Sigmoid colon (tissue), 4 donors: ENCODE data around the gene ZNF768.

Experiments used
- EP300 ChIP-seq, 4 donors: sonication (generic); formaldehyde crosslinking; IDR thresholded peaks; one replicate each; pipeline ENCODE4 v1.6.1; 2017; ENCODE audit warnings: antibody characterized with exemption in 4 of 4
- POLR2A ChIP-seq, 2 donors: fragments of 450-650 bp; IDR thresholded peaks; one replicate each; pipeline ENCODE4 v1.6.1; 2016; ENCODE audit warnings: antibody characterized with exemption in 2 of 2, mild to moderate bottlenecking in 2 of 2, moderate library complexity in 2 of 2
- POLR2AphosphoS5 ChIP-seq, 4 donors: sonication (generic); formaldehyde crosslinking; IDR thresholded peaks; one replicate each; pipeline ENCODE4 v1.6.1; 2017; ENCODE audit warnings: antibody characterized with exemption in 4 of 4
- TF ChIP-seq, protein P1 (sequence below), 4 experiments: fragments of 450-650 bp in 3 of 4; fragments of 200-600 bp in 1 of 4; IDR thresholded peaks; one replicate each; pipeline ENCODE4 v1.5.1; 2016 to 2019; ENCODE audit warnings: antibody characterized with exemption in 4 of 4, mild to moderate bottlenecking in 3 of 4, moderate library complexity in 2 of 4

DNA sequence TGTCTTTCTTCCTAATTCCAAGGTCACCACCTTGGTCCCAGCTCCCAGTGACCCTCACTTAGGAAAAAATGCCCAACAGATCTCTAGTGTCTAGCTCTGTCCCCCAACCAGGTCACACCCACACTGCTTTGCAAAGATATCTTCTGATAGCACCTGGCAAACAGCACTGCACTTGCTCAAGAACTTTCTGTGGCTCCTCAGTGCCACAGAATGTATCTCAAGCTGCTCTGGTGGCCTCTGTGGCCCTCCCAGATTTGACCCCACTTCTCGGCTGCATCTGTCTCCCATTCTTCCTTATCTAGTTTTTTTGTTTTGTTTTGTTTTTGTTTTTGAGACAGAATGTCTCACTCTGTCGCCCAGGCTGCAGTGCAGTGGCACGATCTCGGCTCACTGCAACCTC is 40.2 kb upstream of the ZNF768 start:
- TF ChIP-seq, protein P1, sequence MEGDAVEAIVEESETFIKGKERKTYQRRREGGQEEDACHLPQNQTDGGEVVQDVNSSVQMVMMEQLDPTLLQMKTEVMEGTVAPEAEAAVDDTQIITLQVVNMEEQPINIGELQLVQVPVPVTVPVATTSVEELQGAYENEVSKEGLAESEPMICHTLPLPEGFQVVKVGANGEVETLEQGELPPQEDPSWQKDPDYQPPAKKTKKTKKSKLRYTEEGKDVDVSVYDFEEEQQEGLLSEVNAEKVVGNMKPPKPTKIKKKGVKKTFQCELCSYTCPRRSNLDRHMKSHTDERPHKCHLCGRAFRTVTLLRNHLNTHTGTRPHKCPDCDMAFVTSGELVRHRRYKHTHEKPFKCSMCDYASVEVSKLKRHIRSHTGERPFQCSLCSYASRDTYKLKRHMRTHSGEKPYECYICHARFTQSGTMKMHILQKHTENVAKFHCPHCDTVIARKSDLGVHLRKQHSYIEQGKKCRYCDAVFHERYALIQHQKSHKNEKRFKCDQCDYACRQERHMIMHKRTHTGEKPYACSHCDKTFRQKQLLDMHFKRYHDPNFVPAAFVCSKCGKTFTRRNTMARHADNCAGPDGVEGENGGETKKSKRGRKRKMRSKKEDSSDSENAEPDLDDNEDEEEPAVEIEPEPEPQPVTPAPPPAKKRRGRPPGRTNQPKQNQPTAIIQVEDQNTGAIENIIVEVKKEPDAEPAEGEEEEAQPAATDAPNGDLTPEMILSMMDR (IDR thresholded peaks at IDR 0.05), result no peak
- TF ChIP-seq POLR2A (IDR thresholded peaks at IDR 0.05), result no peak
- no peak for TF ChIP-seq POLR2AphosphoS5 (IDR thresholded peaks at IDR 0.05)
- TF ChIP-seq EP300 (IDR thresholded peaks at IDR 0.05), result no peak
